CD4-positive, alpha-beta memory T cell (primary cell): ENCODE data around the gene CDKN2B-AS1. TPM values are rescaled to one million over a fixed set of nuclear protein-coding genes. Genes with fewer than 3 reads are reported as not detected.

Experiments used
- CTCF ChIA-PET: fragments of 350-600 bp; sonication (Branson Sonifier 250); formaldehyde crosslinking; loops from one replicate; lab custom pipeline; 2021; ENCODE audit warnings: inconsistent platforms; ENCODE audit not compliant: partially characterized antibody; lab: Charles Lee
- POLR2A ChIA-PET: fragments of 350-600 bp; sonication (Branson Sonifier 250); formaldehyde crosslinking; loops from one replicate; lab custom pipeline; 2021; ENCODE audit not compliant: partially characterized antibody; lab: Charles Lee
- DNase-seq, 5 donors: peaks; one replicate each; pipeline versions ENCODE4 v3.0.0 to v3.0.0-alpha.2; 2020 to 2022; ENCODE audit warnings: mixed read lengths in 1 of 5
- H3K27ac ChIP-seq: one replicate; pipeline ENCODE4 v1.7.0; 2013; ENCODE audit warnings: low read depth, low read length
- H3K27me3 ChIP-seq: 2 replicates; pipeline ENCODE4 v1.7.0; 2013; ENCODE audit warnings: mild to moderate bottlenecking, low read length, moderate library complexity; ENCODE audit not compliant: insufficient read depth
- H3K36me3 ChIP-seq: 2 replicates; pipeline ENCODE4 v1.7.0; 2013; ENCODE audit warnings: mild to moderate bottlenecking, low read length, moderate library complexity; ENCODE audit not compliant: insufficient read depth
- H3K4me1 ChIP-seq: 2 replicates; pipeline ENCODE4 v1.7.0; 2013; ENCODE audit warnings: mild to moderate bottlenecking, low read length, moderate library complexity; ENCODE audit not compliant: insufficient read depth
- H3K4me3 ChIP-seq, 2 donors: one replicate each; pipeline ENCODE4 v1.7.0; 2013; ENCODE audit warnings: low read length in 2 of 2, mild to moderate bottlenecking in 1 of 2
- H3K9me3 ChIP-seq, 2 donors: one replicate each; pipeline ENCODE4 v1.7.0; 2013; ENCODE audit warnings: low read length in 2 of 2, control low read depth in 1 of 2; ENCODE audit not compliant: control insufficient read depth in 1 of 2
- H3K27ac Mint-ChIP-seq, 7 donors: one replicate each; pipeline ENCODE4 v1.8.0; 2020 to 2021; ENCODE audit warnings: mixed read lengths in 7 of 7, mild to moderate bottlenecking in 6 of 7, inconsistent platforms in 3 of 7, moderate library complexity in 3 of 7
- H3K27me3 Mint-ChIP-seq, 2 donors: one replicate each; pipeline ENCODE4 v1.8.0; 2020 to 2021; ENCODE audit warnings: mixed read lengths in 2 of 2
- H3K36me3 Mint-ChIP-seq, 2 donors: one replicate each; pipeline ENCODE4 v1.8.0; 2020 to 2021; ENCODE audit warnings: mixed read lengths in 2 of 2, inconsistent platforms in 1 of 2, mild to moderate bottlenecking in 1 of 2
- H3K4me1 Mint-ChIP-seq, 4 donors: one replicate each; pipeline ENCODE4 v1.8.0; 2020 to 2021; ENCODE audit warnings: mixed read lengths in 4 of 4, mild to moderate bottlenecking in 1 of 4
- H3K4me3 Mint-ChIP-seq, 8 donors: one replicate each; pipeline ENCODE4 v1.8.0; 2020 to 2021; ENCODE audit warnings: mixed read lengths in 8 of 8, mild to moderate bottlenecking in 7 of 8, moderate library complexity in 6 of 8, inconsistent platforms in 3 of 8
- H3K9me3 Mint-ChIP-seq, 8 donors: one replicate each; pipeline ENCODE4 v1.8.0; 2020 to 2021; ENCODE audit warnings: mixed read lengths in 8 of 8, mild to moderate bottlenecking in 5 of 8, inconsistent platforms in 3 of 8, moderate library complexity in 1 of 8
- intact Hi-C: fragments of 100-400 bp; cut with micrococcal nuclease; formaldehyde crosslinking; loops from one replicate; pipeline ENCODE4 v1.15.1; 2023
- polyA plus RNA-seq, 2 donors: library from polyadenylated mRNA; unstranded; fragments of 300-500 nt; fragmentation: Illumina TruSeq; gene quantifications; one replicate each; pipeline ENCODE4 v1.2.3, GENCODE V29; 2021
- total RNA-seq, 2 experiments: library from RNA; stranded (reverse); gene quantifications; one replicate each; pipeline ENCODE4 v1.2.3, GENCODE V29; 2021

The CDKN2B-AS1 gene
- total and polyA plus RNA-seq, 4 experiments from 2014 or later, result 0.11 to 2.2 (median 1.9) TPM; not detected in 1

GRCh38 chr9:22120595-22120994 lies 126.0 kb downstream of the CDKN2B-AS1 start:
- ChIA-PET POLR2A (interaction anchor here (1.1 kb wide), 1 partner anchor 306 kb away, joined by 3 read pairs; no protein-coding TSS in a partner anchor), CTCF (interaction anchor here (1.1 to 5.5 kb wide), 7 partner anchors 8 to 412 kb away, joined by 4 to 44 read pairs (median 7); partner anchors contain the start of gene CDKN2B)
- no peak for DNase-seq
- peaks cover 0 to 4% of the 10 kb centered on the region in 2 donors for H3K27me3 Mint-ChIP-seq
- no peak overlapping the region for H3K4me3 Mint-ChIP-seq
- peaks cover 0 to 9% (median 0%) of the 10 kb centered on the region in 8 donors for H3K9me3 Mint-ChIP-seq
- peaks cover 0 to 4% (median under 1%) of the 10 kb centered on the region in 4 donors for H3K4me1 Mint-ChIP-seq
- no peaks in the 10 kb centered on the region for H3K36me3 Mint-ChIP-seq
- Histone ChIP-seq H3K27me3 (no peaks in the 10 kb centered on the region), H3K4me3 (no peak overlapping the region), H3K36me3 (no peaks in the 10 kb centered on the region), H3K4me1 (peaks cover 6% of the 10 kb centered on the region), H3K27ac (no peak overlapping the region), H3K9me3 (no peaks in the 10 kb centered on the region)
- no peak overlapping the region for H3K27ac Mint-ChIP-seq
- intact Hi-C loops, result no loop called here

DNA sequence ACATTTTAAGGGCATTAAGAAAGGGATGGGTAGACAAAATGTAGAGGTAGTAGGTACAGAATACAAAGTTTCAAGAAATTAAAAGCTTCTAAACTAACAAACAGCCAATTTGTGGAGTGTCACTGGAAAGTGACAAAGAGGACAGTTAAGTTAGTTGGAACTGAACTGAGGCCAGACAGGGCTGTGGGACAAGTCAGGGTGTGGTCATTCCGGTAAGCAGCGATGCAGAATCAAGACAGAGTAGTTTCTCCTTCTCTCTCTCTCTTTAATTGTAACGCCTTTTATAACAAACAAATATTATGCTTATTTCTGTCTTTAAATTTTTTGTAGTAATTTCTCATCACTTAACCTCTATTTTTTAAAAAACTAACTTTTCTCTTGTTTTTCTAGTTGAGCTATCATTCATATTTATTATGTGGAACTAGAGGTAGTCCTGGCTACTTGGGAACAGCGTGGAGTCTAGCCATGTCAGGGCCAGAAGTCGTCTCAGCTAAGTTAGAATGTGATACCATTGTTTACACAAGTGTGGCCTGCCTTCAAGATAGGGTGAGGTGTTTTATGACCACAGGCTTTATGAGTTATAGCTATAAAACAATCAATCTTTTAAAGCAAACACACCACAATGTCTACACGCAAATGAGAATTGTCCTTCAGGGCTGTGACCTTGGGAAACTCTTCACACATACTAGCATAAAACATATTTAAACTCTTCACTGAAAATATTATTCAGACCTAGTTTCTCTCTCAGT lies 129.8 kb downstream of the CDKN2B-AS1 start:
- Histone ChIP-seq H3K9me3 (no peaks in the 10 kb centered on the region), H3K27ac (no peak overlapping the region), H3K4me1 (no peaks in the 10 kb centered on the region), H3K4me3 (no peak overlapping the region), H3K27me3 (no peaks in the 10 kb centered on the region), H3K36me3 (no peaks in the 10 kb centered on the region)
- ChIA-PET POLR2A (no interaction called here), CTCF (interaction anchor here (0.7 kb wide), 1 partner anchor 12 kb away, joined by 3 read pairs; no protein-coding TSS in a partner anchor)
- intact Hi-C loops, result no loop called here
- Mint-ChIP-seq H3K27me3 (peaks cover 6 to 8% of the 10 kb centered on the region in 2 donors), H3K27ac (no peak overlapping the region), H3K4me3 (no peak overlapping the region), H3K9me3 (peaks cover 0 to 9% (median under 1%) of the 10 kb centered on the region in 8 donors), H3K4me1 (peaks cover 0 to 2% (median 0%) of the 10 kb centered on the region in 4 donors), H3K36me3 (no peaks in the 10 kb centered on the region)
- DNase-seq, result no peak

DNA sequence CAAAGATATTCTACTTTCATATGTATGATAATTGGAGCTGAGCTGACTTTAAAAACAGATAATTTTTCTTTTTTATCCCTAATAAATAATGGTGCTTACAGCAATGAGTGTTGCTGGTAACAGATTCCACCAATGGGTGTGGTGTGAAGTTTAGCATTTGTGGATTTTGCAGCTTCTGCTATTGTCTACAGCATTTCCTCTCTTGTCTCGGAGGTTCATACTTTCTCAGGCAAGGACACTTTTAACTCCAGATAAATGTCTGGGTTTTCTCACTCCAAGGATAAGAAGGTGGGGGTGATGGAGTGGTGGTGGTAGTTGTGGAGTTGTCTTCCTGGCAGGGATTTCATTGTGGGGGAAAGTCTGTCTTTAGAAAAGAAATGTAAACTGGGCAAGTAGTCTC lies 134.5 kb downstream of the CDKN2B-AS1 start:
- peaks cover 0 to 1% (median 0%) of the 10 kb centered on the region in 8 donors for H3K9me3 Mint-ChIP-seq
- Histone ChIP-seq H3K4me3 (no peak overlapping the region), H3K36me3 (no peaks in the 10 kb centered on the region), H3K27me3 (no peaks in the 10 kb centered on the region), H3K27ac (no peak overlapping the region), H3K9me3 (no peaks in the 10 kb centered on the region), H3K4me1 (no peaks in the 10 kb centered on the region)
- peak overlapping the region in 1 of 8 donors; percentile 7 for H3K4me3 Mint-ChIP-seq
- intact Hi-C loops, result no loop called here
- ChIA-PET CTCF (interaction anchor here (1.2 kb wide), 1 partner anchor 9 kb away, joined by 5 read pairs; no protein-coding TSS in a partner anchor), POLR2A (interaction anchor here (0.5 kb wide), 1 partner anchor 43 kb away, joined by 3 read pairs; no protein-coding TSS in a partner anchor)
- no peak for DNase-seq
- H3K27me3 Mint-ChIP-seq, result peaks cover 7 to 9% of the 10 kb centered on the region in 2 donors
- H3K4me1 Mint-ChIP-seq, result no peaks in the 10 kb centered on the region
- no peaks in the 10 kb centered on the region for H3K36me3 Mint-ChIP-seq
- H3K27ac Mint-ChIP-seq, result no peak overlapping the region

DNA sequence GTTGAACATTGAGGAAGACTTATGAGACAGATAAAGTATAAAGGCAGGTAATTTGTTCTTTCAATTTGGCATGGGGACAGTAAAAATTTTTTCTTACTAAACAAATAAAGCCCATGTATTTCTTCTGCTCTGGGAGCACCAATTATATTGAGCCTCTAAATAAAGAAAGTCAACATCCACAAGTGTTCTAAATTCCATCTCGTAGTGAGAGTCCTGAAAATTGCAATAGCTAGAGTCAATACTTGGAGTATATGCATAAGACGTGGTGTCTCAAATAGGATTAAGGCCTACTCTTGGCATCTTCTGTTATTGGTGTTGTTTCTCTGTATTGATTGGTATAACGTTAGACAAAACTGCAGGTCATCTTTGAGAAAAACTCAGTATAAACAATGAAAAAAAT lies 135.0 kb downstream of the CDKN2B-AS1 start:
- intact Hi-C loops, result no loop called here
- ChIA-PET CTCF (no interaction called here), POLR2A (interaction anchor here (0.5 kb wide), 1 partner anchor 42 kb away, joined by 3 read pairs; no protein-coding TSS in a partner anchor)
- H3K27ac ChIP-seq, result no peak overlapping the region
- no peaks in the 10 kb centered on the region for H3K9me3 ChIP-seq
- H3K4me1 ChIP-seq, result no peaks in the 10 kb centered on the region
- H3K36me3 ChIP-seq, result no peaks in the 10 kb centered on the region
- Mint-ChIP-seq H3K36me3 (no peaks in the 10 kb centered on the region), H3K4me1 (no peaks in the 10 kb centered on the region), H3K27me3 (peaks cover 7 to 9% of the 10 kb centered on the region in 2 donors), H3K4me3 (no peak overlapping the region), H3K9me3 (peaks cover 0 to 1% (median 0%) of the 10 kb centered on the region in 8 donors), H3K27ac (no peak overlapping the region)
- H3K27me3 ChIP-seq, result no peaks in the 10 kb centered on the region
- no peak overlapping the region for H3K4me3 ChIP-seq
- no peak for DNase-seq

DNA sequence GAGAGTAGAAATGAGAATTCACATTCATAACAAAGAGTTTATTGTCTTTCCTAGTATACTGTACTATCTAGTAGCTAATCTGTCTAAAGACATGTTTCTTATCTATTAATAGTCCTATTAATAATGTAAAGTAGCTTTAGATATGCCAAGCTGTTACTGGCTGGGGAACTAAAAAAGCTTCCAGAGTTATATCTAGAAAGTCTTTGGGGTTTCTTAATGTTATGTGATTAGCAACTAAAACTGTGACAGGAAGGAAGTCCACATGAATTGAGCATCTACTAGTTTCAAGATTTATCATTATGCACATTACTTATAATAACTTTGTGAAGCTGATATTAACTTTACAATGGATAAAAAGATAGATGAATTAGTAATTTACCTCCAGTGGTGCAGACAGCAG lies 137.2 kb downstream of the CDKN2B-AS1 start:
- Mint-ChIP-seq H3K4me1 (no peaks in the 10 kb centered on the region), H3K9me3 (peaks cover 0 to 1% (median 0%) of the 10 kb centered on the region in 8 donors), H3K4me3 (no peak overlapping the region), H3K27me3 (peaks cover 9 to 12% of the 10 kb centered on the region in 2 donors), H3K36me3 (no peaks in the 10 kb centered on the region), H3K27ac (no peak overlapping the region)
- no peak for DNase-seq
- intact Hi-C loops, result no loop called here
- CTCF ChIA-PET, result interaction anchor here (2.3 kb wide), 1 partner anchor 12 kb away, joined by 7 read pairs; no protein-coding TSS in a partner anchor
- Histone ChIP-seq H3K4me1 (no peaks in the 10 kb centered on the region), H3K9me3 (no peaks in the 10 kb centered on the region), H3K4me3 (no peak overlapping the region), H3K36me3 (no peaks in the 10 kb centered on the region), H3K27me3 (no peaks in the 10 kb centered on the region), H3K27ac (no peak overlapping the region)
- POLR2A ChIA-PET, result no interaction called here

DNA sequence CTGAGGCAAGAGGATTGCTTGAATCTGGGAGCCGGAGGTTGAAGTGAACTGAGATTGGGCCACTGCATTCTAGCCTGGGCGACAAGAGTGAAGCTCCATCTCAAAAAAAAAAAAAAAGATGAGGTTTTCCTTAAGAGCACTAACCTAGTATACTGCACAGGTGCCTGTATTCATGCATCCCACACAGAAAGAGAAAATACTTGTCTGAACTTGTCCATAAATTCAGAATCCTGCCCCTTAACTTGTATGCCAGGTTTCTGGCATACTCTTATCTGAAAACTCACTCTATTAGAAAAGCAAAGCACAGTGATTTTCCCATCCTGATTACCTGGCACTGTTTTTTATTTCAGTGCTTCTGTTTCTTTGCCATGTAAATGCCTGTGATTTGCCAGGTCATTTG lies 139.8 kb downstream of the CDKN2B-AS1 start:
- no peak overlapping the region for H3K27ac ChIP-seq
- intact Hi-C loops, result no loop called here
- no peaks in the 10 kb centered on the region for H3K27me3 ChIP-seq
- H3K36me3 Mint-ChIP-seq, result no peaks in the 10 kb centered on the region
- H3K9me3 Mint-ChIP-seq, result peaks cover 0 to 3% (median 0%) of the 10 kb centered on the region in 8 donors
- no peaks in the 10 kb centered on the region for H3K36me3 ChIP-seq
- H3K4me1 ChIP-seq, result no peaks in the 10 kb centered on the region
- no peak overlapping the region for H3K27ac Mint-ChIP-seq
- peaks cover 6 to 9% of the 10 kb centered on the region in 2 donors for H3K27me3 Mint-ChIP-seq
- ChIA-PET POLR2A (no interaction called here), CTCF (no interaction called here)
- no peaks in the 10 kb centered on the region for H3K9me3 ChIP-seq
- no peaks in the 10 kb centered on the region for H3K4me1 Mint-ChIP-seq
- H3K4me3 ChIP-seq, result no peak overlapping the region
- no peak overlapping the region for H3K4me3 Mint-ChIP-seq
- no peak for DNase-seq

GRCh38 chr9:22136461-22137096 lies 142.0 kb downstream of the CDKN2B-AS1 start:
- intact Hi-C loops, result no loop called here
- Mint-ChIP-seq H3K9me3 (peaks cover 0 to 3% (median 0%) of the 10 kb centered on the region in 8 donors), H3K4me3 (no peak overlapping the region), H3K27ac (no peak overlapping the region), H3K27me3 (peaks cover 3 to 10% of the 10 kb centered on the region in 2 donors), H3K4me1 (no peaks in the 10 kb centered on the region), H3K36me3 (no peaks in the 10 kb centered on the region)
- no peak for DNase-seq
- H3K27me3 ChIP-seq, result no peaks in the 10 kb centered on the region
- no peak overlapping the region for H3K4me3 ChIP-seq
- no peaks in the 10 kb centered on the region for H3K4me1 ChIP-seq
- H3K36me3 ChIP-seq, result no peaks in the 10 kb centered on the region
- no peak overlapping the region for H3K27ac ChIP-seq
- no peaks in the 10 kb centered on the region for H3K9me3 ChIP-seq
- ChIA-PET CTCF (interaction anchor here (1.2 kb wide), 1 partner anchor 12 kb away, joined by 3 read pairs; no protein-coding TSS in a partner anchor), POLR2A (no interaction called here)
